ENCODE data around the gene CSNK1A1.

- TF ChIP-seq GLIS3 (CRISPR knock-in tag; IDR thresholded peaks at IDR 0.05) = no peak
- no peak for TF ChIP-seq SNAI2 (CRISPR knock-in tag; IDR thresholded peaks at IDR 0.05)
Observed at GRCh38 chr5:149543361-149544027, 7.7 kb downstream of the CSNK1A1 start.
